OCI-LY7 (cell line): Measurements from ENCODE around the gene WNT5A.

Experiments used
- CTCF ChIP-seq: fragments of 200-600 bp; sonication (generic); conservative IDR thresholded peaks from 2 replicates; pipeline ENCODE4 v1.5.1; 2014; ENCODE audit warnings: mild to moderate bottlenecking, antibody characterized with exemption, low read length, moderate library complexity, mixed read lengths
- EZH2phosphoT487 ChIP-seq: fragments of 200-600 bp; sonication (generic); IDR thresholded peaks from 2 replicates; pipeline ENCODE4 v1.6.1; 2018; ENCODE audit warnings: low read depth, borderline replicate concordance, mild to moderate bottlenecking, mixed run types, antibody characterized with exemption, low read length, moderate library complexity, mixed read lengths

GRCh38 chr3:55534876-55535275 lies 47.8 kb upstream of the WNT5A start:
- TF ChIP-seq CTCF (no peak), EZH2phosphoT487 (no peak)
